Brain microvascular endothelial cell (primary cell): ENCODE results near the gene TARBP2.

Experiments used
- DNase-seq: peaks from one replicate; pipeline ENCODE4 v3.0.0-alpha.2; 2020
- H3K27ac ChIP-seq: fragments of 250-450 bp; sonication (Bioruptor Pico); 2 replicates; pipeline ENCODE4 v1.5.1; 2020; ENCODE audit warnings: mild to moderate bottlenecking, moderate library complexity
- H3K27me3 ChIP-seq: fragments of 250-450 bp; sonication (Bioruptor Pico); replicated peaks from 2 replicates; pipeline ENCODE4 v1.5.1; 2020; ENCODE audit warnings: mild to moderate bottlenecking
- H3K36me3 ChIP-seq: fragments of 250-450 bp; sonication (Bioruptor Pico); replicated peaks from 2 replicates; pipeline ENCODE4 v1.5.1; 2020; ENCODE audit warnings: mild to moderate bottlenecking
- H3K4me3 ChIP-seq: 2 replicates; pipeline ENCODE4 v1.5.1; 2011; ENCODE audit warnings: low read depth, mild to moderate bottlenecking, control low read depth, low read length, moderate library complexity
- in situ Hi-C: cut with HindIII; loops from 2 replicates; pipeline ENCODE4 v1.10.0; 2017; ENCODE audit warnings: low sequenced_read_pairs, low pct_ligation_motif_present
- TF ChIP-seq, protein P1 (sequence below): IDR thresholded peaks from 2 replicates; pipeline ENCODE4 v1.5.1; 2011; ENCODE audit warnings: low read depth, mild to moderate bottlenecking, moderate library complexity, low read length, control low read depth, inconsistent platforms; ENCODE audit errors: missing control alignments

Gene TARBP2

DNA sequence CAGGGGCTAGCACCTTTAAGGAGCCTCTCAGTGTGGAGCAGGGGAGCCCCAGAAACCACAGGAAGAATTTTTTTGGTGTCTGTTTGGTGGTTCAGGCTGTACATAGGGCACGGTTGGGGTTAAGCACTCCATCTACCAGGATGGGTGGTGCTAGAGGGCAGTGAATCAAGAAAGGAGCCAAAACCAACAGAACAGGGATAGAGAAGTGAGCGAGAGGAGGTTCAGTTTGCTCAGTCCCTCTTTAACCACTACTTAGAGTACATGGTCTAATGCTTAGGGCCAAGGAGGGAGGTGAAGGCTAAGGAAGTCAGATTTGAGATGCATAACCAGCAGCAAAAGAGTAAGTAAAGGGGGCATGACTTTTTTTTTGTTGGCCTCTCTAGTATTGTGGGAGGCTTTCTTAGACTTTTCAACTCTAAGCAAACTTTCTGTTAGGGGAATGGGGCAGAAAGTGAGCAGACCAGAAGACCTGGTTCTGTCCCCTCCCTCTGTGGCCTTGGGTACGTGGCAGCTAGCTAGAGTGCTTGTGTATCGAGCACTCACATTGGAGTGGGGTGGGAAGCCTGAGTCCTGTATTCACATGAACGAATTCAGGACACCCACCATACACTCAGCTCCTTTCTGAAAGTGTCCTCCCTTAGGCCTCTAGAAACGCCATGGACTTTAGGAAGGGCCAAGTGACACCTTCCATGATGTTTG lies 12.8 kb downstream of the TARBP2 start:
- no peak for DNase-seq
- in situ Hi-C loops, result no loop called here
- H3K4me3 ChIP-seq, result no peak overlapping the region
- H3K27me3 ChIP-seq, result no peaks in the 10 kb centered on the region
- H3K36me3 ChIP-seq, result peaks cover 71% of the 10 kb centered on the region
- no peak overlapping the region for H3K27ac ChIP-seq
- TF ChIP-seq, protein P1, sequence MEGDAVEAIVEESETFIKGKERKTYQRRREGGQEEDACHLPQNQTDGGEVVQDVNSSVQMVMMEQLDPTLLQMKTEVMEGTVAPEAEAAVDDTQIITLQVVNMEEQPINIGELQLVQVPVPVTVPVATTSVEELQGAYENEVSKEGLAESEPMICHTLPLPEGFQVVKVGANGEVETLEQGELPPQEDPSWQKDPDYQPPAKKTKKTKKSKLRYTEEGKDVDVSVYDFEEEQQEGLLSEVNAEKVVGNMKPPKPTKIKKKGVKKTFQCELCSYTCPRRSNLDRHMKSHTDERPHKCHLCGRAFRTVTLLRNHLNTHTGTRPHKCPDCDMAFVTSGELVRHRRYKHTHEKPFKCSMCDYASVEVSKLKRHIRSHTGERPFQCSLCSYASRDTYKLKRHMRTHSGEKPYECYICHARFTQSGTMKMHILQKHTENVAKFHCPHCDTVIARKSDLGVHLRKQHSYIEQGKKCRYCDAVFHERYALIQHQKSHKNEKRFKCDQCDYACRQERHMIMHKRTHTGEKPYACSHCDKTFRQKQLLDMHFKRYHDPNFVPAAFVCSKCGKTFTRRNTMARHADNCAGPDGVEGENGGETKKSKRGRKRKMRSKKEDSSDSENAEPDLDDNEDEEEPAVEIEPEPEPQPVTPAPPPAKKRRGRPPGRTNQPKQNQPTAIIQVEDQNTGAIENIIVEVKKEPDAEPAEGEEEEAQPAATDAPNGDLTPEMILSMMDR, result no peak

DNA sequence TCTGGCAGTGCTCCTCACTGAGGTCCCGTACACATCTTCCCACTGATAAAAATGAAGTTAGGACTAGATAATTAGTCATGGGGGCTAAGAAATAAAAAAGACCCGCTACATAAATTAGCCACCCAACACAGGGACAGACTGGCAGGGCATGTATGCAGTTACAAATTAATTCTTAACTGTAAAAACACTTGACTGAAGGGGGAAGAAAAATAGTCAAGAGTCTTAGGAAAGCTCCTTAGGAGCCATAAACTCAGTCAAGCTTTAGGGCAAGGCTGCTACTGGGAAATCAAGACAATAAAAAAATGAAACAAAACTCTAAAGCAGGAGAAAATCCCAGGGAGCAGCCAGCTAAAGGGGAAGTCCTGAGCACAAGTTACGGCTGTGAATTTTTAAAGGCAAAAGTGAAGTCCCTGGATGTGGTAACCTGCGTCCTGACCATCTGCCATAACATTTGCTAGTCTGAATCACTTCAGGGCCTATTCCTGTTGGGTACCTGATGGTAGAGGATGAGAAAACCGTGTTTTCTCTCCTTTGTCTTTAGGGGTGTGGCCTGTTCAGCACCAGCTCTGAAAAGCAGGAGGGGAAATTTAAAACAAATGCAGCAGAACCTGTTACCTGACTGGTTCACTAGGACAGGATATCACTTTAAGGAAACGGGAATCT lies 13.7 kb downstream of the TARBP2 start:
- DNase-seq, result no peak
- in situ Hi-C loops, result no loop called here
- H3K27me3 ChIP-seq, result no peaks in the 10 kb centered on the region
- no peak overlapping the region for H3K27ac ChIP-seq
- peaks cover 76% of the 10 kb centered on the region for H3K36me3 ChIP-seq
- no peak overlapping the region for H3K4me3 ChIP-seq
- TF ChIP-seq, protein P1, result no peak

DNA sequence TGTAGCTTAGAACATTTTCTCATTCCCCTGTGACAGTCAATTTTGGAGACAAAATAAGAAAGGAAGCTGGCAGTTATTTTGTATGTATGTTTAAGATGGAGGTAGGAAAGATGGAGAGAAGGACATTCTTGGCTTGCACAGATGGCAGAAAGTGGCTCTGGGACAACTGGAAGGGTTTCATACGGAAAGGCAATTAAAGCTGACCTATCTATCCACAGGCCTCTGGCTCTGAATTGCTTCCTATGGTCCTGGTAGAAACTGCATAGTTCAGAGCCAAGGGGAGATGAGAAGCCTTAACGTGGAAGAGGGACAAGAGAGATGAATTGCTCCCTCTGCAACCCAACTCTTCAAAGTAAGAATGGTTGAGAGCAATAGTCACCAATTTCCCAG lies 14.2 kb downstream of the TARBP2 start:
- Histone ChIP-seq H3K4me3 (no peak overlapping the region), H3K27me3 (no peaks in the 10 kb centered on the region), H3K36me3 (peaks cover 77% of the 10 kb centered on the region), H3K27ac (no peak overlapping the region)
- DNase-seq, result no peak
- in situ Hi-C loops, result no loop called here
- TF ChIP-seq, protein P1, result no peak

DNA sequence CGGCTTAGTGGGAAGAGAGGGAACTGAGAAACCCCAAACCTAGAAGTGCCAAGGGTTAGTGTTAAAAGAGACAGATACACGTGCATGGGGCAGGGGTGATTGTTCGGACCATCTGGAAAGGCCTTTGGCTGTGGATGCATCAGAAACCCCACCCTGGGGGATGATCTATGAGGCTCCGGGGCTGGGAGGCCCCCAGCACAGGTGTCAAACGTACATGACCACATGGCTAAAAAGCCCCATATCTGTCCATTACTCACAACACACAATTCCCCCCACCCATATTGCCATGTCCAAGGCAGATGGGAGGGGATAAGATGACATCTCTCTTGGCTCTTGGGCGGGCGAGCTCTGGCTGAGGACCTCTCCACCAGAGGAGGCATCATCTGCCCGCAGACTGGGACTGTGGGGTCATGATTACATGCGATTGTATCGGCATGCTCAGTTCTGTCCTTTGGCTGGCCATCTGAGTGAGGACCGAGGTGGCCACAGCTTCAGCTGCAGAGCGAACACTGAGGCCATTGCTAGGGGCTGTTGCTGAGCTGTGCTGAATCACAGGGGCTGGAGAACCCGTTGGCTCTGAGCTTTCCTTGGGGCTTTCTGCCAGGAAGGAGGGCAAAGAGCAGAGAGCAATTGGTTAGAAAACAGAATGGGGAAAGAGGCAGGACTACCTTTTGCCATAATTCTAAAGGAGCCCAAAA lies 15.8 kb downstream of the TARBP2 start:
- peaks cover 85% of the 10 kb centered on the region for H3K36me3 ChIP-seq
- no peak overlapping the region for H3K4me3 ChIP-seq
- H3K27ac ChIP-seq, result no peak overlapping the region
- DNase-seq, result no peak
- in situ Hi-C loops, result no loop called here
- TF ChIP-seq, protein P1, result no peak
- no peaks in the 10 kb centered on the region for H3K27me3 ChIP-seq

DNA sequence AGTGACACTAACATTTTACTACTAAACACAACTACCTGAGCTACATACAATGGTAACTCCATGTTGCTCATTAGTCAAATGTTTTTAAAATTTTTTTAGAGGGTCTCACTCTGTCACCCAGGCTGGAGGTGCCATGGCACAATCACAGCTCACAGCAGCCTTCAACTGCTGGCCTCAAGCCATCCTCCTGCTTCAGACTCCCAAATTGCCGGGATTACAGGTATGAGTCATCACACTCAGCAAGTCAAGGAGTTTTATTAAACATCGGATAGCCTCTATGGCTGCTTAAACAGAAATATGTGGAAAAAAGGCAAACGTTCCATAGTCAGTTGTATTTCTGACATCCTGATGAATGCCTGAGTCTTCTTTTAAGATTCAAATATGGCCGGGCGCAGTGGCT lies 17.3 kb downstream of the TARBP2 start:
- H3K4me3 ChIP-seq, result no peak overlapping the region
- H3K36me3 ChIP-seq, result peaks cover 86% of the 10 kb centered on the region
- TF ChIP-seq, protein P1, result no peak
- in situ Hi-C loops, result no loop called here
- H3K27ac ChIP-seq, result no peak overlapping the region
- no peak for DNase-seq
- no peaks in the 10 kb centered on the region for H3K27me3 ChIP-seq
